ENCODE measurements around the gene GAS1. TPM values are rescaled to one million over a fixed set of nuclear protein-coding genes. Genes with fewer than 3 reads are reported as not detected.
A peak's percentile ranks its signal among the peaks of the same experiment; 100 is the strongest.

Gene GAS1, protein sequence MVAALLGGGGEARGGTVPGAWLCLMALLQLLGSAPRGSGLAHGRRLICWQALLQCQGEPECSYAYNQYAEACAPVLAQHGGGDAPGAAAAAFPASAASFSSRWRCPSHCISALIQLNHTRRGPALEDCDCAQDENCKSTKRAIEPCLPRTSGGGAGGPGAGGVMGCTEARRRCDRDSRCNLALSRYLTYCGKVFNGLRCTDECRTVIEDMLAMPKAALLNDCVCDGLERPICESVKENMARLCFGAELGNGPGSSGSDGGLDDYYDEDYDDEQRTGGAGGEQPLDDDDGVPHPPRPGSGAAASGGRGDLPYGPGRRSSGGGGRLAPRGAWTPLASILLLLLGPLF
- total RNA-seq: 100 to 1,000 TPM in 2 of 4 donors, 10 to 100 TPM in 2; 39.9 to 217 (median 132) TPM

DNA sequence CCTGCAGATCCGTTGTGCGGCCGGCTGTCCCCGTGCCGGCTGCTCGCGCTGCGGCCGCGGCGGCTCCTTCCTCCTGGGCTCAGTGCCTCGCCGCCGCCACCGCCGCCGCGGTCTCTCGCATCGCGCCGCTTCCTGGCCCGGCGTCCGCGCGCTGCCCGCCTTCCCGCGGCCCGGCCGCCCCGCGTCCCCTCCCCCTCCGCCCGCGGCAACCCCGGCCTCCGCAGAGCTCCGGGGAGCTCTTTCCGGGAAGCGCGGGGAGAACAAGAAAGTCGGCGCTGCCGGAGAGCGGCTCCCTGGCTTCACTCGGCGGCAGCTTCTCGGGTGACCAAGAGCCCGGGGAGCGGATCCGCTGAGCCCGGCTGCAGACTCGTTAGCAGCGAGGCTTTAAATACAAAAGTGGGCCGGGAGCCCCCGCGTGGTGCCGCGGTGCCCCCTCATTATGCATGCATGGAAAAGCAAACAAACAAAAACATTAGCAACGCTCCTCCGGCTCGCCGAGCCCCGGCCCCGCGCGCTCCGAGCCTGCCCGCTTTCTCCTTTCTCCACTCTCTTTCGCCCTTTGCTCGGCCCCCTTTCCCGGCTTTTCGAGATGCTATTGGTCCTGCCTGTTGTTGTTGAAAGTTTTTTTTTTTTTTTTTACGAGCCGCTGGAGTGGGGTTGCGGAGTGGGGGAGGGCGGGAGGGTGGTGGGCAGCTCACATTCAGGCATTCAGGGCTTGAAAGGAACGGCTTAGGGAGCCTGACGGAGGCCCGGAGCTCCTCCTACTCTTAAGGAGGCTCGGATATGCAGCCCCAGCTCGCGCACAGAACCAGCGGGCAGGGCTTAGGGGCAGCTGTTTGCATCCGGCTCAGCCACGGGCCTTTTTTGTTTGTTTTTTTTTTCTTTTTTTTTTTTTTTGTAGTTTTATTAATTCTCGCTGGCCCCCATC lies at the start of gene GAS1:
GAS1 (minus strand) TSS at position 361 of the 928 bp plus-strand sequence. CDS start 727 bp downstream, outside the sequence.
- peak within 1 kb of the TSS; percentile 49 to 95 (median 84) for H3K27ac ChIP-seq
- peak; percentile 28 to 64 for TF ChIP-seq POLR2A (IDR thresholded peaks at IDR 0.05)
- TF ChIP-seq, protein P1, sequence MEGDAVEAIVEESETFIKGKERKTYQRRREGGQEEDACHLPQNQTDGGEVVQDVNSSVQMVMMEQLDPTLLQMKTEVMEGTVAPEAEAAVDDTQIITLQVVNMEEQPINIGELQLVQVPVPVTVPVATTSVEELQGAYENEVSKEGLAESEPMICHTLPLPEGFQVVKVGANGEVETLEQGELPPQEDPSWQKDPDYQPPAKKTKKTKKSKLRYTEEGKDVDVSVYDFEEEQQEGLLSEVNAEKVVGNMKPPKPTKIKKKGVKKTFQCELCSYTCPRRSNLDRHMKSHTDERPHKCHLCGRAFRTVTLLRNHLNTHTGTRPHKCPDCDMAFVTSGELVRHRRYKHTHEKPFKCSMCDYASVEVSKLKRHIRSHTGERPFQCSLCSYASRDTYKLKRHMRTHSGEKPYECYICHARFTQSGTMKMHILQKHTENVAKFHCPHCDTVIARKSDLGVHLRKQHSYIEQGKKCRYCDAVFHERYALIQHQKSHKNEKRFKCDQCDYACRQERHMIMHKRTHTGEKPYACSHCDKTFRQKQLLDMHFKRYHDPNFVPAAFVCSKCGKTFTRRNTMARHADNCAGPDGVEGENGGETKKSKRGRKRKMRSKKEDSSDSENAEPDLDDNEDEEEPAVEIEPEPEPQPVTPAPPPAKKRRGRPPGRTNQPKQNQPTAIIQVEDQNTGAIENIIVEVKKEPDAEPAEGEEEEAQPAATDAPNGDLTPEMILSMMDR (IDR thresholded peaks at IDR 0.05): no peak
- TF ChIP-seq EP300 (IDR thresholded peaks at IDR 0.05): peak in 1 of 2 donors; percentile 91
- peaks cover 0 to 6% (median 0%) of the 10 kb centered on the region in 3 donors for H3K36me3 ChIP-seq
- H3K4me3 ChIP-seq: peak within 1 kb of the TSS; percentile 70 to 85 (median 74)
- H3K27me3 ChIP-seq: no peaks in the 10 kb centered on the region
- 0 to 1% methylated on average over 39 to 50 of the region's 89 CpGs for WGBS, 2 donors
- no peaks in the 10 kb centered on the region for H3K9me3 ChIP-seq
- DNase-seq (ENCODE audit: low spot score in 2 of 2): peak; percentile 69 to 77
- H3K4me1 ChIP-seq: peaks cover 0 to 41% (median 6%) of the 10 kb centered on the region in 4 donors

DNA sequence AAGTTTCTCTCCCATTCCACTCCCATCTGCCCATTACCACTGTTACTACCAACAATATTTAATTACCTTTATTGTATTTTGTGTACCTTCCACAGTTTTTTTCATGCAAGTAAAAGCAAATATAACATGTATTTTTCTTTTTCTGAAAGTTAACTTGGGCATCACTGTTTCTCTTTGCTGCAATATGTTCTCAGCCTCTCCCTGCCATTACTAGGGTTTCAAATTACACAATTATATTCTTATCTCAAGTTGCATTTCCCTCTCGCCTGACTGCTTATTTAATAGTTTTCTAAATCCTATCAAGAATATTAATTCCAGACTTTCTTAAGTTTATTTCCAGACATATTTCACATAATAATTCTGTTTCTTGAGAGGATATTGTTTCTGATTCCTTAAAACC lies 46.9 kb upstream of the GAS1 start:
- DNase-seq (ENCODE audit: low spot score in 2 of 2): no peak
- H3K9me3 ChIP-seq: no peaks in the 10 kb centered on the region
- no peaks in the 10 kb centered on the region for H3K27me3 ChIP-seq
- no peaks in the 10 kb centered on the region for H3K4me1 ChIP-seq
- H3K27ac ChIP-seq: no peak overlapping the region
- H3K4me3 ChIP-seq: no peak overlapping the region
- TF ChIP-seq EP300 (IDR thresholded peaks at IDR 0.05) (no peak), POLR2A (IDR thresholded peaks at IDR 0.05) (no peak)
- TF ChIP-seq, protein P1 (IDR thresholded peaks at IDR 0.05): no peak
- no peaks in the 10 kb centered on the region for H3K36me3 ChIP-seq
- WGBS, 2 donors: 39 to 44% methylated on average over 1 of the region's 1 CpG

DNA sequence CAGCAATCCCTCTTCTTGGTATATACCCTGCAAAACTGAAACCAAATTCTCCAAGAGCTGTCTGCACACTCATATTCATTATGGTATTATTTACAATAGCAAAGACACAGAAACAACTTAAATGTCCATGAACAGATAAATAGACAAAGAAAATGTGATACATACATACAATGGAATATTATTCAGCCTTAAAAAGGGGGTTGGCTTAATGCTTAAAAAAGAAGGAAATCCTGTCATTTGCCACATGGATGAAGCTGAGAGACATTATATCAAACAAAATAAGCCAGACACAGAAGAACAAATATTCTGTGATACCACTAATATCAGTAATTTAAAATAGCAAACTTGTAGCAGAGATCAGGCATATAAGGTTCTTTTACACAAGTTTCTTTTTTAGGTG lies 46.5 kb upstream of the GAS1 start:
- H3K27ac ChIP-seq: no peak overlapping the region
- no peaks in the 10 kb centered on the region for H3K27me3 ChIP-seq
- no peak for DNase-seq (ENCODE audit: low spot score in 2 of 2)
- H3K9me3 ChIP-seq: no peaks in the 10 kb centered on the region
- H3K4me1 ChIP-seq: no peaks in the 10 kb centered on the region
- H3K4me3 ChIP-seq: no peak overlapping the region
- TF ChIP-seq POLR2A (IDR thresholded peaks at IDR 0.05): no peak
- TF ChIP-seq, protein P1 (IDR thresholded peaks at IDR 0.05): no peak
- H3K36me3 ChIP-seq: no peaks in the 10 kb centered on the region

DNA sequence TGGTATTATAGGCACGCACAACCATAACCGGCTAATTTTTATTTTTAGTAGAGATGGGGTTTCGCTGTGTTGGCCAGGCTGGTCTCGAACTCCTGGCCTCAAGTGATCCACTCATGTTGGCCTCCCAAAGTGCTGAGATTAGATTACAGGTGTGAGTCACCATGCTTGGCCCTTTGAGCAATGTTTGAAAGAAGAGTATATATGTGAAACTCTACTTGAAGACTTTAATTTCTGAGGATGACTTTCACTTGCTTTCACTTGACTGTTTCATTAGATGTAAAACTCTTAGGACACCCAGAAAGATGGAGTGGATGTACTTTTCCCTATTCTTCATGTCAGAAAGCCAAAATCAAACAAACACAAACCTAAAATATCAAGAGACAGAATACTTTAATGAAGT lies 43.8 kb upstream of the GAS1 start:
- Histone ChIP-seq H3K4me1 (no peaks in the 10 kb centered on the region), H3K9me3 (no peaks in the 10 kb centered on the region), H3K27ac (no peak overlapping the region), H3K27me3 (no peaks in the 10 kb centered on the region), H3K4me3 (no peak overlapping the region), H3K36me3 (no peaks in the 10 kb centered on the region)
- TF ChIP-seq, protein P1 (IDR thresholded peaks at IDR 0.05): no peak
- TF ChIP-seq POLR2A (IDR thresholded peaks at IDR 0.05) (no peak), EP300 (IDR thresholded peaks at IDR 0.05) (no peak)
- no peak for DNase-seq (ENCODE audit: low spot score in 2 of 2)
- WGBS, 2 donors: 70 to 83% methylated on average over 4 of the region's 4 CpGs

DNA sequence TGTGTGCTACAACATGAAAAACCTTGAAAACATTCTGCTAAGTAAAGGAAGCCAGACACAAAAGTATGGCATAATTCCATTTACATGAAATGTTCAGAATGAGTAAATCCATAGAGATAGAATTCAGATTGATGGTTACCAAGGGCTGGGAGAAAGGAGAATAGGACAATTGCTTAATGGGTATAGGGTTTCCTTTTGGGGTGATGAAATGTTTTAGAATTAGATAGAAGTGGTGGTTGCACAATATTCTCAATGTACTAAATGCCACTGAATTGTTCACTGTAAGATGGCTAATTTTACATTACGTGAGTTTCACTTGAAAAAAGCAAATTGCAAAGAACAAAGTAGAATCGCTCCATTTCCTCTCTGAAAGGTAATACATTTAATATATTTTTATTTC lies 43.0 kb upstream of the GAS1 start:
- no peak overlapping the region for H3K4me3 ChIP-seq
- H3K4me1 ChIP-seq: no peaks in the 10 kb centered on the region
- no peaks in the 10 kb centered on the region for H3K9me3 ChIP-seq
- TF ChIP-seq POLR2A (IDR thresholded peaks at IDR 0.05) (no peak), EP300 (IDR thresholded peaks at IDR 0.05) (no peak)
- TF ChIP-seq, protein P1 (IDR thresholded peaks at IDR 0.05): no peak
- H3K27ac ChIP-seq: no peak overlapping the region
- no peaks in the 10 kb centered on the region for H3K27me3 ChIP-seq
- no peak for DNase-seq (ENCODE audit: low spot score in 2 of 2)
- 92 to 100% methylated on average over 2 of the region's 2 CpGs for WGBS, 2 donors
- H3K36me3 ChIP-seq: no peaks in the 10 kb centered on the region

Data from tibial nerve (tissue), 4 donors.